Progenitor cell of endocrine pancreas (in vitro differentiated cells): ENCODE results near the gene CDH4. TPM values are rescaled to one million over a fixed set of nuclear protein-coding genes. Genes with fewer than 3 reads are reported as not detected.

ENCODE experiments used
- DNase-seq: peaks from one replicate; pipeline ENCODE4 v3.0.0; 2021; ENCODE audit warnings: low spot score; ENCODE audit not compliant: unreplicated experiment
- H3K27ac Mint-ChIP-seq: 2 replicates; pipeline ENCODE4 v1.8.0; 2021; ENCODE audit warnings: mild to moderate bottlenecking, moderate library complexity, mixed read lengths
- H3K27me3 Mint-ChIP-seq: 2 replicates; pipeline ENCODE4 v1.8.0; 2021; ENCODE audit warnings: mixed read lengths
- H3K36me3 Mint-ChIP-seq: 2 replicates; pipeline ENCODE4 v1.8.0; 2022; ENCODE audit warnings: mixed read lengths; ENCODE audit not compliant: insufficient read depth
- H3K4me1 Mint-ChIP-seq: 2 replicates; pipeline ENCODE4 v1.8.0; 2021; ENCODE audit warnings: low read depth, mixed read lengths
- H3K4me3 Mint-ChIP-seq: 2 replicates; pipeline ENCODE4 v1.8.0; 2021; ENCODE audit warnings: low read depth, mild to moderate bottlenecking, moderate library complexity, mixed read lengths
- H3K9me3 Mint-ChIP-seq: 2 replicates; pipeline ENCODE4 v1.8.0; 2021; ENCODE audit warnings: low read depth, mixed read lengths
- total RNA-seq: library from RNA; stranded (reverse); gene quantifications from 2 replicates; pipeline ENCODE4 v1.2.1, GENCODE V29; 2021
- TF ChIP-seq, protein P1 (sequence below): fragments of 200-600 bp; sonication (generic); IDR thresholded peaks from one replicate; pipeline ENCODE4 v1.5.0; 2021; ENCODE audit warnings: antibody characterized with exemption, mild to moderate bottlenecking; ENCODE audit not compliant: unreplicated experiment

CDH4 gene
- total RNA-seq, 1 donor from 2014 or later: 0.43 TPM

- Mint-ChIP-seq H3K27ac (no peak overlapping the region), H3K4me1 (no peaks in the 10 kb centered on the region), H3K4me3 (no peak overlapping the region), H3K36me3 (no peaks in the 10 kb centered on the region), H3K27me3 (peaks cover 23% of the 10 kb centered on the region), H3K9me3 (no peaks in the 10 kb centered on the region)
- TF ChIP-seq, protein P1, sequence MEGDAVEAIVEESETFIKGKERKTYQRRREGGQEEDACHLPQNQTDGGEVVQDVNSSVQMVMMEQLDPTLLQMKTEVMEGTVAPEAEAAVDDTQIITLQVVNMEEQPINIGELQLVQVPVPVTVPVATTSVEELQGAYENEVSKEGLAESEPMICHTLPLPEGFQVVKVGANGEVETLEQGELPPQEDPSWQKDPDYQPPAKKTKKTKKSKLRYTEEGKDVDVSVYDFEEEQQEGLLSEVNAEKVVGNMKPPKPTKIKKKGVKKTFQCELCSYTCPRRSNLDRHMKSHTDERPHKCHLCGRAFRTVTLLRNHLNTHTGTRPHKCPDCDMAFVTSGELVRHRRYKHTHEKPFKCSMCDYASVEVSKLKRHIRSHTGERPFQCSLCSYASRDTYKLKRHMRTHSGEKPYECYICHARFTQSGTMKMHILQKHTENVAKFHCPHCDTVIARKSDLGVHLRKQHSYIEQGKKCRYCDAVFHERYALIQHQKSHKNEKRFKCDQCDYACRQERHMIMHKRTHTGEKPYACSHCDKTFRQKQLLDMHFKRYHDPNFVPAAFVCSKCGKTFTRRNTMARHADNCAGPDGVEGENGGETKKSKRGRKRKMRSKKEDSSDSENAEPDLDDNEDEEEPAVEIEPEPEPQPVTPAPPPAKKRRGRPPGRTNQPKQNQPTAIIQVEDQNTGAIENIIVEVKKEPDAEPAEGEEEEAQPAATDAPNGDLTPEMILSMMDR: no peak
- no peak for DNase-seq
Measured at GRCh38 chr20:61765871-61766654, 514.0 kb downstream of the CDH4 start.

DNA sequence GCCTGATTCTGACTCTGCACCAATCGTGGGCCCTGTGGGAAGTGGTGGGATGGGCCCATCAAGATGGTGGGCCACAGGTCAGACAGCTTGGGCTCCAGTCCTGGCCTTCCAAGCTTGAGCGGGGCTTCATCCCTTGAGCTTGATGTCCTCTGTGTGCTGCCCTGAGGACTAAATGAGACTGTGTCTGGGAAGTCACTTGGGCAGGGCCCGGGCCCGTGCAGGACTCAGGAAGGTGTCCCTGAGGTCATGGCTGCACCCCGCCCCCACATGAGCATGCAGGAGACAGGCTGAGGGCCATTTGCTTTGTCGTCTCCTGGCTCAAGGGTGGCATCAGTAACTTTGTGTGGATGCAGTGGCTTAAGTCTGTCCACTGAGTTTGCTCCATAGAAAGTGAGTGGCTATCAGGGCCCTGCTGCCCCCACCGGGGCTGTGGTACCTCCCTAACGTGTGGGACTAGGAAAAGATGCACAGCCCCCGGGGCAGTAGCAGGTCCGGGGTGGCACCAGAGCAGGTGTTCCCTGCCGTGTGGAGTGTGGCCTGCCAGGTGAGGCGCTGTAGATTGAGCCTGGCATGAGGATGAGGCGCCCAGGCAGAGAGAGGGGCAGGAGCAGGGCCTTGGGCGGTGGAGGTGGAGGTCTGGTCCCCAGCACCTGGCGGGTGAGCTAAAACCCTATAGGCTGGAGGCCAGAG is 515.0 kb downstream of the CDH4 start:
- Mint-ChIP-seq H3K9me3 (no peaks in the 10 kb centered on the region), H3K4me1 (no peaks in the 10 kb centered on the region), H3K27ac (no peak overlapping the region), H3K4me3 (no peak overlapping the region), H3K36me3 (no peaks in the 10 kb centered on the region), H3K27me3 (peaks cover 18% of the 10 kb centered on the region)
- TF ChIP-seq, protein P1: no peak
- DNase-seq: no peak

DNA sequence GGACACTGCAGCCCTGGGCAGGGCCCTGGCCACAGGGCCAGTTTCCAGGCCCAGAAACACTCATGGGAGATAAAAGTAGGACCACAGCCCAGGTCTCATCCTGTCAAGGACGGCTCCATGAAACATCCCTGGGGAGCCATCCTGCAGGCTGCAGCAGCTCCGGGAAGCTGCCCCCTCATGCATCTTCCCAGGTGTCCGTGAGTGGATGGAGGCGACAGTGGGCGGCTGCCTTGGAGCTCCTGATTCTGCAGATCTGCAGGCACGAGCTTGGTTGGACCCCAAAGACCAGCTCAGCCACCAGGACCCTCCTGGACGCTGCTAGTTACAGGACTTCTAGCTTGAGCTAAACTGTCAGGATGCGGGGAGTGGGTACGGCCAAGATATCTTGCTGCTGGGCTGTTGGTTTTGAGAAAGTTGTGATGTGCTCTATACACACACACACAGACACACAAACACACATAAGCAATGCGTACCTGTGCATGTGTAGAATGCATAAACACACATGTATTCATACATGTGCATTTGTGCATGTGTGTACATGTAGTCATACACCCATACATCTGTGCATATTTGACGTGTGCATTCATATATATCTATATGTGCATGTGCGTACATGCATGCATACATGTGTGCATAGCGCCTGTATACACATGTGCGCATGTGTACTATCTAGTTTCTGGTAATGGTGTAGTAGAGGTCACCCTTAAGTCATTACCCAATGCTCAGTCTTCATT is 515.9 kb downstream of the CDH4 start:
- H3K4me1 Mint-ChIP-seq: no peaks in the 10 kb centered on the region

GRCh38 chr20:61768571-61769285 is 516.7 kb downstream of the CDH4 start:
- Mint-ChIP-seq H3K4me3 (no peak overlapping the region), H3K27me3 (peaks cover 8% of the 10 kb centered on the region), H3K27ac (no peak overlapping the region), H3K9me3 (no peaks in the 10 kb centered on the region), H3K4me1 (no peaks in the 10 kb centered on the region), H3K36me3 (no peaks in the 10 kb centered on the region)
- TF ChIP-seq, protein P1: no peak
- DNase-seq: no peak

More for the DNA sequence above, 515.9 kb downstream of the CDH4 start:
- H3K27me3 Mint-ChIP-seq: peaks cover 11% of the 10 kb centered on the region
- no peaks in the 10 kb centered on the region for H3K36me3 Mint-ChIP-seq
- H3K27ac Mint-ChIP-seq: no peak overlapping the region
- H3K4me3 Mint-ChIP-seq: no peak overlapping the region
- TF ChIP-seq, protein P1: no peak
- H3K9me3 Mint-ChIP-seq: no peaks in the 10 kb centered on the region
- DNase-seq: no peak
